Body of pancreas (tissue), 4 donors: ENCODE results near the gene PRKAG2. TPM values are rescaled to one million over a fixed set of nuclear protein-coding genes. Genes with fewer than 3 reads are reported as not detected.

ENCODE experiments used
- ATAC-seq: fragments of 150-250 bp; one replicate; pipeline ENCODE4 v1.9.1; 2016
- DNase-seq, 4 donors: peaks; one replicate each; pipeline ENCODE4 v3.0.0-alpha.2; 2019
- H3K27ac ChIP-seq, 4 donors: fragments of 200-600 bp; sonication (generic); 1 replicate in 3 of 4; 2 replicates in 1 of 4; pipeline versions ENCODE4 v1.5.1 to v1.6.1; 2016 to 2019; ENCODE audit warnings: mild to moderate bottlenecking in 1 of 4, mixed read lengths in 1 of 4, moderate library complexity in 1 of 4
- H3K27me3 ChIP-seq, 2 donors: fragments of 200-600 bp; sonication (generic); one replicate each; pipeline ENCODE4 v1.6.0; 2016; ENCODE audit warnings: mild to moderate bottlenecking in 1 of 2
- H3K36me3 ChIP-seq, 2 donors: fragments of 200-600 bp; sonication (generic); replicated peaks in 1 of 2; 2 replicates each; pipeline ENCODE4 v1.5.1; 2016; ENCODE audit warnings: low read depth in 2 of 2; ENCODE audit not compliant: insufficient read depth in 1 of 2
- H3K4me1 ChIP-seq: fragments of 200-600 bp; sonication (generic); one replicate; pipeline ENCODE4 v1.6.0; 2016
- H3K4me3 ChIP-seq, 2 donors: fragments of 200-600 bp; sonication (generic); 1 replicate in 1 of 2; 2 replicates in 1 of 2; pipeline ENCODE4 v1.5.1; 2016 to 2019
- H3K9me3 ChIP-seq, 3 donors: fragments of 200-600 bp; sonication (generic); 1 replicate in 2 of 3; 2 replicates in 1 of 3; pipeline ENCODE4 v1.5.1; 2016
- CTCF ChIP-seq, 7 experiments: fragments of 450-650 bp in 4 of 7; fragments of 200-600 bp in 3 of 7; sonication (generic) in 3 of 7; IDR thresholded peaks; one replicate each; pipeline ENCODE4 v1.5.1; 2016 to 2019; ENCODE audit warnings: antibody characterized with exemption in 7 of 7
- POLR2A ChIP-seq, 3 donors: fragments of 450-650 bp; IDR thresholded peaks; one replicate each; pipeline ENCODE4 v1.6.1; 2016; ENCODE audit warnings: antibody characterized with exemption in 3 of 3, mild to moderate bottlenecking in 2 of 3
- WGBS, 2 donors: methylation state at CpG; one replicate each; pipeline ENCODE4 v1.1.5; 2017; 5-methylcytosine and 5-hydroxymethylcytosine counted together
- intact Hi-C: fragments of 100-400 bp; cut with DNase I; formaldehyde crosslinking; loops from one replicate; pipeline ENCODE4 v1.15.1; 2023
- total RNA-seq, 2 donors: library from RNA; depleted of rRNA; stranded (reverse); fragments of >200 nt; gene quantifications; one replicate each; pipeline ENCODE4 v1.1.0, GENCODE V29; 2016

Gene PRKAG2
- total RNA-seq, 2 donors from 2014 or later, result 9.9 to 24.4 TPM

GRCh38 chr7:151901828-151902227, 24.9 kb upstream of the PRKAG2 start:
- no peak for DNase-seq
- Histone ChIP-seq H3K36me3 (no peaks in the 10 kb centered on the region), H3K9me3 (no peaks in the 10 kb centered on the region), H3K4me1 (peaks cover 7% of the 10 kb centered on the region), H3K4me3 (no peak overlapping the region), H3K27ac (no peak overlapping the region), H3K27me3 (no peaks in the 10 kb centered on the region)
- TF ChIP-seq POLR2A (IDR thresholded peaks at IDR 0.05), result no peak
- TF ChIP-seq CTCF (IDR thresholded peaks at IDR 0.05), result no peak
- intact Hi-C loops, result no loop called here
- ATAC-seq, result no peak
- 77 to 87% methylated on average over 5 of the region's 5 CpGs for WGBS, 2 donors

DNA sequence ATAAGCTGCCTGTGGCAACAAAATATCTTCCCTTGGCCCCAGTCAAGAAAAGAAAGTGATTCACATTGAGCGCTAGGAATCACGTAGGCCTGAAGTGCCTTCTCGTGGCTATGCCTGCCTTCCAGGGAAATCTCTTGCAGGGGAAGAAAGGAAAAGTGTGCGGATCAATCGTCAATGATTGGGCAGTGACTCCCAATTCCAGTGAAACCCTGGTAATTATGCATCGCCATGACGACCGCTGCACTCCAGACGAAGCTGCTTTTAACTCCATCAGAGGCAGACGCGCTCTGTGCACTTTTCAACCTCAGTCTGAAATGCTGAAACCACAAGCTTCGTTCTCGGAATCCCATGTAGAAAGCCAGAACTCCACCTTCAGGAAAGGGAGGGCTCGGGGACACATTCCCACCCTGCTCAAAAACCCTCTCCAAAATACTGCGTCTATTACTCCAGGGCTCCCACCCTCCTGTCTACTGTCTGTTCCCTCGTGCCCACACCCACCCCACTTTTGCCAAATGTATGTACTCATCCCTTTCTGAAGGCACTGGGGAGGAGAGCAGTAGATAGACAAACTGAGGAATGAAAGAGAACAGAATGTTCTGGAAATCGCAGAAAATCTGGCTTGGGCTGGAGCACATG, 24.2 kb upstream of the PRKAG2 start:
- no peak overlapping the region for H3K27ac ChIP-seq
- no peak for TF ChIP-seq CTCF (IDR thresholded peaks at IDR 0.05)
- TF ChIP-seq POLR2A (IDR thresholded peaks at IDR 0.05), result no peak
- H3K27me3 ChIP-seq, result no peaks in the 10 kb centered on the region
- ATAC-seq (peak; percentile 22), DNase-seq (peak in 1 of 4 donors; percentile 51)
- H3K4me3 ChIP-seq, result no peak overlapping the region
- 77 to 81% methylated on average over 17 of the region's 17 CpGs for WGBS, 2 donors
- no peaks in the 10 kb centered on the region for H3K9me3 ChIP-seq
- no peaks in the 10 kb centered on the region for H3K36me3 ChIP-seq
- H3K4me1 ChIP-seq, result peaks cover 15% of the 10 kb centered on the region
- intact Hi-C loops, result no loop called here

DNA sequence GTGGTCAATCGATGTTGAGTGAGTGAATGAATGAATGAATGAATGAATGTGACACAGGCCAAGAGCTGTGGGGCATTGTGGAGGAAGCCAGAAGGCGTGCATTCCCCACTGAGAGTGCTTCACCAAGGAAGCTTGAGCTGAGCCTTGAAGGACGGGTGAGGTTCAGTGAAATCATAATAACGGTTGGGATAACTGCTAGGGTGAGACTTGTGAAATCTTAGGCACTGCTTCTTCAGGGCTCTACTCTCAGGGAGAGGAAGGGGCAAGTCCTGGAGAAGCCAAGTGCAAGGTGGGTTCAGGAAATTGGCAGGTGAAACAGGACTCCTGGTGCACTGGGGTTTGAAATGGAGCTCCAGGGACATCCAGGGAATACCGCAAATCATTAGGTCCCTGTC, 23.7 kb upstream of the PRKAG2 start:
- no peaks in the 10 kb centered on the region for H3K36me3 ChIP-seq
- no peaks in the 10 kb centered on the region for H3K27me3 ChIP-seq
- intact Hi-C loops, result no loop called here
- H3K27ac ChIP-seq, result no peak overlapping the region
- H3K9me3 ChIP-seq, result no peaks in the 10 kb centered on the region
- ATAC-seq (no peak), DNase-seq (no peak)
- WGBS, 2 donors, result 69 to 70% methylated on average over 5 of the region's 5 CpGs
- peaks cover 16% of the 10 kb centered on the region for H3K4me1 ChIP-seq
- no peak for TF ChIP-seq POLR2A (IDR thresholded peaks at IDR 0.05)
- no peak for TF ChIP-seq CTCF (IDR thresholded peaks at IDR 0.05)
- no peak overlapping the region for H3K4me3 ChIP-seq

DNA sequence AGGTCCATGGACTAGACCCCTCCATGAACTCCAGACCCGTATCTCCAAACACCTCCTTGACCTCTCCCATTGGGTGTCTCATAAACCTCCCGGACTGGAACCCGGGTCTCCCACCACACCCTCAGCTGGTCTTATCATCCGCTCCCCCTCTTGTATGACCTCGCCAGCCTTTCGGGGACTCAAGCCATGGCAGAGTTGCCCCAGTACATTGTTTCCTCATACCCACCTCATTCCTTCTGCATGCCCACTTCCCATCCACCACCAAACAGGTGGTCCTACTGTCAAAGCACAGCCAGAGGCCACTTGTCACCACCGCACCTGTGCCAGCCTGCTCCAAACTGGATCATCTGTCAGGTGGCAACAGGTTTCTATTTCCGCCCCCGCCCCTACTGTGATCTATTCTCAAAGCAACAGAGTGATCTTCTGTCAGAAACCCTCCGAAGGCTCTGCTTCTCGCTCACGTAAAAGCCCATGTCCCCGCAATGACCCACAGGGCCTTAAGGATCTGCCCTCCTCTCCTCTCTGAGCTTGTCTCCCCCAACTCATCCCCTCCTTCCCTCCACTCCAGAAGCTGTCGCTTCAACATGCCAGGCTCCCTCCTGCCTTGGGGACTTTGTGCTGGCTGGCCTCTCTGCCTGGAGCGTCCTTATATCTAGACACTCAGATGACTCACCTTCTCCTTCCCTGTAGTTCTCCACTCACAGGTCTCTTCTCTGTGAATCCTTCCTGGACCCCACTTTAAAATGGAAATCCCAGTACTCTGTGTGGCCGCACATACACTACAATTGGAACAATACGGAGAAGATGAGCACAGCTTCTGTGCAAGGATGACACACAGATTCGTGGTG, 22.8 kb upstream of the PRKAG2 start:
- no peak overlapping the region for H3K4me3 ChIP-seq
- H3K27me3 ChIP-seq, result no peaks in the 10 kb centered on the region
- DNase-seq (no peak), ATAC-seq (no peak)
- peaks cover 16% of the 10 kb centered on the region for H3K4me1 ChIP-seq
- TF ChIP-seq POLR2A (IDR thresholded peaks at IDR 0.05) (no peak), CTCF (IDR thresholded peaks at IDR 0.05) (no peak)
- H3K36me3 ChIP-seq, result no peaks in the 10 kb centered on the region
- 91 to 92% methylated on average over 18 of the region's 18 CpGs for WGBS, 2 donors
- H3K9me3 ChIP-seq, result no peaks in the 10 kb centered on the region
- intact Hi-C loops, result no loop called here
- H3K27ac ChIP-seq, result no peak overlapping the region
